ENCODE data around the gene MAP3K12. TPM values are rescaled to one million over a fixed set of nuclear protein-coding genes. Genes with fewer than 3 reads are reported as not detected.
A peak's percentile ranks its signal among the peaks of the same experiment; 100 is the strongest.

Gene MAP3K12
- total and polyA plus RNA-seq, 2 experiments from 2014 or later = 6.6 to 17.9 TPM

GRCh38 chr12:53492830-53493609 lies 6.2 kb downstream of the MAP3K12 start (continued):
- TF ChIP-seq NANOG (IDR thresholded peaks at IDR 0.05; ENCODE audit: borderline replicate concordance) = no peak

- Mint-ChIP-seq H3K9me3 (no peaks in the 10 kb centered on the region; the same call in 2 of the 3 replicates), H3K4me3 (peak overlapping the region; percentile 92), H3K4me1 (peaks cover 40% of the 10 kb centered on the region), H3K27me3 (ENCODE audit: insufficient read depth, low read depth, poor library complexity) (peaks cover 10% of the 10 kb centered on the region), H3K36me3 (ENCODE audit: low read depth) (peaks cover 8% of the 10 kb centered on the region; the same call in 2 of the 3 replicates), H3K27ac (peak overlapping the region; percentile 88)
- H3K79me2 ChIP-seq (replicated peaks; ENCODE audit: insufficient read depth) = peaks cover 4% of the 10 kb centered on the region; the same call in 1 of the 2 replicates
- peak overlapping the region; percentile 98 for H3K4me2 ChIP-seq
- peak; percentile 23 for ATAC-seq
- DNase-seq (ENCODE audit: low spot score) = peak; percentile 46
- no peaks in the 10 kb centered on the region for H3K27me3 ChIP-seq (ENCODE audit: insufficient read depth)
- H3K4me3 ChIP-seq = peak overlapping the region; percentile 82
- H4K20me1 ChIP-seq (replicated peaks; ENCODE audit: insufficient read depth) = peaks cover 8% of the 10 kb centered on the region; the same call in 1 of the 2 replicates
- H3K36me3 ChIP-seq (ENCODE audit: insufficient read depth) = no peaks in the 10 kb centered on the region
- peaks cover 9% of the 10 kb centered on the region; the same call in 1 of the 2 replicates for H3F3A ChIP-seq (replicated peaks; ENCODE audit: low read depth)
- H3K27ac ChIP-seq (ENCODE audit: low read depth) = peak overlapping the region; percentile 91; the same call in 1 of the 2 replicates
- no peaks in the 10 kb centered on the region for H3K9me2 ChIP-seq (ENCODE audit: insufficient read depth)
- H2AFZ ChIP-seq = peak overlapping the region; percentile 86
- H3K4me1 ChIP-seq (ENCODE audit: insufficient read depth) = peaks cover 24% of the 10 kb centered on the region
- TF ChIP-seq REST (IDR thresholded peaks at IDR 0.05; ENCODE audit: unreplicated experiment) = no peak
- no peak for TF ChIP-seq EZH2phosphoT487 (IDR thresholded peaks at IDR 0.05; ENCODE audit: unreplicated experiment)
- no peak for TF ChIP-seq POLR2AphosphoS5 (IDR thresholded peaks at IDR 0.05; ENCODE audit: low read depth)
- no peak for TF ChIP-seq ZNF114 (CRISPR knock-in tag; IDR thresholded peaks at IDR 0.05)
- no peak for TF ChIP-seq ETS1 (IDR thresholded peaks at IDR 0.05)
- no peak for TF ChIP-seq EZH2 (IDR thresholded peaks at IDR 0.05; ENCODE audit: low read depth, unreplicated experiment)
- no peak for TF ChIP-seq ZNF331 (CRISPR knock-in tag; IDR thresholded peaks at IDR 0.05; ENCODE audit: low read depth)
- no peak for TF ChIP-seq NANOG (IDR thresholded peaks at IDR 0.05; ENCODE audit: borderline replicate concordance)
- TF ChIP-seq ZNF462 (CRISPR knock-in tag; IDR thresholded peaks at IDR 0.05) = no peak
- TF ChIP-seq CTCF (conservative IDR thresholded peaks at IDR 0.05; ENCODE audit: low read depth in 2 of 2) = no peak
- no peak for TF ChIP-seq CREB1 (CRISPR knock-in tag; IDR thresholded peaks at IDR 0.05; ENCODE audit: low read depth)
Measured at GRCh38 chr12:53492188-53492587, 7.1 kb downstream of the MAP3K12 start.

Measured in GM23338 (cell line).